Neural progenitor cell (in vitro differentiated cells): ENCODE measurements around the gene INCA1. TPM values are rescaled to one million over a fixed set of nuclear protein-coding genes. Genes with fewer than 3 reads are reported as not detected.

ENCODE experiments used
- DNase-seq: peaks from one replicate; pipeline ENCODE4 v3.0.0-alpha.2; 2016; ENCODE audit warnings: low spot score
- H2AFZ ChIP-seq: fragments of 200-600 bp; sonication (generic); replicated peaks from 2 replicates; pipeline ENCODE4 v1.6.1; 2016; ENCODE audit warnings: antibody characterized with exemption
- H3F3A ChIP-seq: fragments of 200-600 bp; sonication (generic); 2 replicates; pipeline ENCODE4 v1.6.1; 2016; ENCODE audit warnings: antibody characterized with exemption, low read depth
- H3K27ac ChIP-seq: fragments of 200-600 bp; sonication (generic); 2 replicates; pipeline ENCODE4 v1.5.1; 2016; ENCODE audit warnings: mild to moderate bottlenecking
- H3K27me3 ChIP-seq: fragments of 200-600 bp; sonication (generic); 2 replicates; pipeline ENCODE4 v1.6.1; 2016; ENCODE audit warnings: mild to moderate bottlenecking, moderate library complexity
- H3K36me3 ChIP-seq: fragments of 200-600 bp; sonication (generic); 2 replicates; pipeline ENCODE4 v1.5.1; 2016
- H3K4me1 ChIP-seq: fragments of 200-600 bp; sonication (generic); 2 replicates; pipeline ENCODE4 v1.6.1; 2016; ENCODE audit warnings: mixed run types
- H3K4me2 ChIP-seq: fragments of 200-600 bp; sonication (generic); 2 replicates; pipeline ENCODE4 v1.6.1; 2016
- H3K4me3 ChIP-seq: fragments of 200-600 bp; sonication (generic); 2 replicates; pipeline ENCODE4 v1.5.1; 2016
- H3K79me2 ChIP-seq: fragments of 200-600 bp; sonication (generic); 2 replicates; pipeline ENCODE4 v1.6.1; 2016; ENCODE audit warnings: low read depth
- H3K9ac ChIP-seq: fragments of 200-600 bp; sonication (generic); 2 replicates; pipeline ENCODE4 v1.6.1; 2016
- H3K9me3 ChIP-seq: fragments of 200-600 bp; sonication (generic); 2 replicates; pipeline ENCODE4 v1.5.1; 2016; ENCODE audit warnings: low read depth
- H4K20me1 ChIP-seq: fragments of 200-600 bp; sonication (generic); 2 replicates; pipeline ENCODE4 v1.6.1; 2016; ENCODE audit warnings: low read depth
- H3K27ac Mint-ChIP-seq: 3 replicates; pipeline ENCODE4 v1.8.0; 2021; ENCODE audit warnings: mixed read lengths
- H3K27me3 Mint-ChIP-seq: 2 replicates; pipeline ENCODE4 v1.8.0; 2022; ENCODE audit warnings: low read depth, mild to moderate bottlenecking, inconsistent platforms, moderate library complexity, mixed read lengths; ENCODE audit not compliant: insufficient read depth
- H3K36me3 Mint-ChIP-seq: 3 replicates; pipeline ENCODE4 v1.8.0; 2021; ENCODE audit warnings: mixed read lengths
- H3K4me1 Mint-ChIP-seq: 3 replicates; pipeline ENCODE4 v1.8.0; 2021; ENCODE audit warnings: mixed read lengths
- H3K4me3 Mint-ChIP-seq: 3 replicates; pipeline ENCODE4 v1.8.0; 2021; ENCODE audit warnings: mild to moderate bottlenecking, moderate library complexity, mixed read lengths
- H3K9me3 Mint-ChIP-seq: 3 replicates; pipeline ENCODE4 v1.8.0; 2020; ENCODE audit warnings: mixed read lengths
- CTCF ChIP-seq: fragments of 200-600 bp; sonication (generic); IDR thresholded peaks from 2 replicates; pipeline ENCODE4 v1.5.1; 2017; ENCODE audit warnings: antibody characterized with exemption, mild to moderate bottlenecking
- EZH2 ChIP-seq: fragments of 200-600 bp; sonication (generic); IDR thresholded peaks from 2 replicates; pipeline ENCODE4 v1.6.1; 2017; ENCODE audit warnings: antibody characterized with exemption, mild to moderate bottlenecking, moderate library complexity
- EZH2phosphoT487 ChIP-seq: fragments of 200-600 bp; sonication (generic); IDR thresholded peaks from 2 replicates; pipeline ENCODE4 v1.6.1; 2017; ENCODE audit warnings: antibody characterized with exemption
- total RNA-seq: library from RNA; depleted of rRNA; stranded (reverse); fragments of >200 nt; gene quantifications from 2 replicates; pipeline ENCODE4 v1.2.3, GENCODE V29; 2015; ENCODE audit warnings: low replicate concordance

The INCA1 gene
- total RNA-seq, 1 donor from 2014 or later: 0.52 TPM

GRCh38 chr17:4973256-4974114 is 23.8 kb downstream of the INCA1 start:
- Mint-ChIP-seq H3K36me3 (peaks cover 11% of the 10 kb centered on the region), H3K4me1 (peaks cover 22% of the 10 kb centered on the region), H3K27me3 (peaks cover 4% of the 10 kb centered on the region), H3K27ac (peak overlapping the region; percentile 63), H3K9me3 (no peaks in the 10 kb centered on the region), H3K4me3 (no peak overlapping the region)
- H3K9ac ChIP-seq: no peak overlapping the region
- no peak for TF ChIP-seq EZH2phosphoT487
- TF ChIP-seq EZH2: no peak
- TF ChIP-seq CTCF: no peak
- no peak overlapping the region for H3K4me2 ChIP-seq
- no peaks in the 10 kb centered on the region for H3K36me3 ChIP-seq
- no peak overlapping the region for H3K4me3 ChIP-seq
- no peaks in the 10 kb centered on the region for H3K9me3 ChIP-seq
- H3F3A ChIP-seq: peaks cover 15% of the 10 kb centered on the region
- no peak overlapping the region for H3K27ac ChIP-seq
- peaks cover 8% of the 10 kb centered on the region for H3K4me1 ChIP-seq
- peaks cover 13% of the 10 kb centered on the region for H3K79me2 ChIP-seq
- peaks cover 49% of the 10 kb centered on the region for H3K27me3 ChIP-seq
- no peak for DNase-seq
- H2AFZ ChIP-seq: no peak overlapping the region
- H4K20me1 ChIP-seq: peaks cover 40% of the 10 kb centered on the region

DNA sequence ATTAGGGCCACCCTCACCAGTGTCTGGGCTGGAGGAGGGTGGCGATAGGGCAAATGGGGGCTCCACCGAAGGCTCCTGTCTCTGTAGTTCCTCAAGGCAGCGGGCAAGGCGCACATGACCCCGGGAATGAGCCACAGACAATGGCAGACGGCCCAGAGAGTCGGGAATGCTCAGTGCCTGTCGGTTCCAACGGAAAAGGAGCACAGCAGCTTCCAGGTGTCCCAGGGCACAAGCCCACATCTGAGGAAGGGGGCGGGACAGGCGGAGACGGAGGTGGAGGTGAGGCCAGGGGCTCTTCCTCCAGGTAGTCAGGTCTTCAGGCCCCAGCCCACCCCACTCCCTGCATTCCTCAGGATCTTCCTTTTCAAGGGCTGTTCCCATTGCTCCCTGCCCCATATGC is 24.6 kb downstream of the INCA1 start:
- H3F3A ChIP-seq: peaks cover 23% of the 10 kb centered on the region
- peaks cover 18% of the 10 kb centered on the region for H3K79me2 ChIP-seq
- DNase-seq: no peak
- no peak overlapping the region for H2AFZ ChIP-seq
- no peaks in the 10 kb centered on the region for H3K9me3 Mint-ChIP-seq
- H3K36me3 ChIP-seq: no peaks in the 10 kb centered on the region
- TF ChIP-seq CTCF: no peak
- no peak for TF ChIP-seq EZH2
- TF ChIP-seq EZH2phosphoT487: no peak
- H4K20me1 ChIP-seq: peaks cover 40% of the 10 kb centered on the region
- peaks cover 4% of the 10 kb centered on the region for H3K27me3 Mint-ChIP-seq
- no peak overlapping the region for H3K4me3 ChIP-seq
- H3K27me3 ChIP-seq: peaks cover 42% of the 10 kb centered on the region
- H3K9ac ChIP-seq: no peak overlapping the region
- no peaks in the 10 kb centered on the region for H3K9me3 ChIP-seq
- H3K4me3 Mint-ChIP-seq: no peak overlapping the region
- no peak overlapping the region for H3K4me2 ChIP-seq
- peaks cover 11% of the 10 kb centered on the region for H3K36me3 Mint-ChIP-seq
- peaks cover 8% of the 10 kb centered on the region for H3K4me1 ChIP-seq
- H3K27ac Mint-ChIP-seq: peak overlapping the region; percentile 93
- peaks cover 22% of the 10 kb centered on the region for H3K4me1 Mint-ChIP-seq
- no peak overlapping the region for H3K27ac ChIP-seq

DNA sequence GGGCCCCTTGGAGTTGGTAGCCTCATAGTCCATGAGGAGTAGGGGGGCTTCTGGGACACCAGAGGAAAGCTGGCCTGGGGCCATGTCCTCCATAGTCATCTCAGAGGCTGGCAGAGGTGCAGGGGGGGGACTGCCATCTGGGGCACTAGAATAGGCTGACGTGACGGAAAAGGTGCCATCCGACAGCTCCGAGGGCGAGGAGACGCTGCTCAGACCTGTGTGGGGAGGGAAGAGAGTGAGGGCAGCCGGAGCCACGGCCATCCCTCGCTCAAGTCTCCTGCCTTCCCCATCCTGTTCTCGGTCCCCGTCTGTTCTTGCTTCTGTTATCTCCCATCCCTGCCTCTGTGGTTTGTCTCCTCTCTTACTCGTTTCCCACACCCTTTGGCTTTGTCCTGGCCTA is 25.0 kb downstream of the INCA1 start:
- no peak overlapping the region for H3K4me2 ChIP-seq
- H3K9me3 ChIP-seq: no peaks in the 10 kb centered on the region
- no peak for TF ChIP-seq EZH2phosphoT487
- TF ChIP-seq CTCF: no peak
- no peak for TF ChIP-seq EZH2
- peaks cover 22% of the 10 kb centered on the region for H3K4me1 Mint-ChIP-seq
- H3K4me3 Mint-ChIP-seq: no peak overlapping the region
- H2AFZ ChIP-seq: no peak overlapping the region
- H3K36me3 Mint-ChIP-seq: peaks cover 11% of the 10 kb centered on the region
- DNase-seq: no peak
- no peak overlapping the region for H3K4me3 ChIP-seq
- peaks cover 18% of the 10 kb centered on the region for H3K79me2 ChIP-seq
- no peaks in the 10 kb centered on the region for H3K36me3 ChIP-seq
- no peak overlapping the region for H3K27ac ChIP-seq
- H3K9me3 Mint-ChIP-seq: no peaks in the 10 kb centered on the region
- peaks cover 8% of the 10 kb centered on the region for H3K4me1 ChIP-seq
- H4K20me1 ChIP-seq: peaks cover 40% of the 10 kb centered on the region
- H3K27ac Mint-ChIP-seq: peak overlapping the region; percentile 93
- H3K9ac ChIP-seq: no peak overlapping the region
- H3K27me3 Mint-ChIP-seq: peaks cover 4% of the 10 kb centered on the region
- H3K27me3 ChIP-seq: peaks cover 38% of the 10 kb centered on the region
- H3F3A ChIP-seq: peaks cover 23% of the 10 kb centered on the region
